Measurements from ENCODE around the gene EPC1. TPM values are rescaled to one million over a fixed set of nuclear protein-coding genes. Genes with fewer than 3 reads are reported as not detected.

EPC1 gene
- total and polyA plus RNA-seq, 2 donors (not counting 1 experiment from before 2014, with no cell fraction given): 22.7 to 28.1 TPM

GRCh38 chr10:32384171-32384570, 37.2 kb upstream of the EPC1 start:
- no peak overlapping the region for H2AFZ ChIP-seq (ENCODE audit: low read length)
- no peaks in the 10 kb centered on the region for H3K27me3 ChIP-seq (ENCODE audit: control insufficient read depth, insufficient read depth, low read length)
- H3K4me3 ChIP-seq (replicated peaks in 1 of 4; ENCODE audit: control extremely low read depth in 1 of 4, insufficient read depth in 1 of 4, low read depth in 3 of 4, low read length in 4 of 4): no peak overlapping the region
- H4K20me1 ChIP-seq (ENCODE audit: control insufficient read depth, extremely low read depth, insufficient read depth, low read length): no peaks in the 10 kb centered on the region
- H3K27ac ChIP-seq (ENCODE audit: insufficient read depth, low read length): no peak overlapping the region
- no peak for DNase-seq (ENCODE audit: low read depth in 2 of 2)
- no peak overlapping the region for H3K9ac ChIP-seq (ENCODE audit: insufficient read depth, low read length)
- H3K4me1 ChIP-seq (ENCODE audit: control insufficient read depth, extremely low read depth, insufficient read depth, low read length): no peaks in the 10 kb centered on the region
- TF ChIP-seq CTCF (conservative IDR thresholded peaks at IDR 0.05 in 1 of 2, IDR thresholded peaks at IDR 0.05 in 1 of 2; ENCODE audit: low read depth in 1 of 2, low read length in 2 of 2): no peak
- no peak for TF ChIP-seq EZH2 (IDR thresholded peaks at IDR 0.05; ENCODE audit: low read length, missing control alignments)
- H3K9me3 ChIP-seq (ENCODE audit: control insufficient read depth, insufficient read depth, low read depth, low read length): no peaks in the 10 kb centered on the region
- no peak overlapping the region for H3K4me2 ChIP-seq (ENCODE audit: extremely low read depth, insufficient read depth, low read length)
- H3K79me2 ChIP-seq (ENCODE audit: control insufficient read depth, insufficient read depth, low read length): no peaks in the 10 kb centered on the region
- H3K36me3 ChIP-seq (ENCODE audit: control insufficient read depth, insufficient read depth, low read length): no peaks in the 10 kb centered on the region

GRCh38 chr10:32381165-32381564, 34.2 kb upstream of the EPC1 start:
- no peaks in the 10 kb centered on the region for H4K20me1 ChIP-seq (ENCODE audit: control insufficient read depth, extremely low read depth, insufficient read depth, low read length)
- no peak overlapping the region for H3K27ac ChIP-seq (ENCODE audit: insufficient read depth, low read length)
- no peak overlapping the region for H3K4me3 ChIP-seq (replicated peaks in 1 of 4; ENCODE audit: control extremely low read depth in 1 of 4, insufficient read depth in 1 of 4, low read depth in 3 of 4, low read length in 4 of 4)
- no peaks in the 10 kb centered on the region for H3K9me3 ChIP-seq (ENCODE audit: control insufficient read depth, insufficient read depth, low read depth, low read length)
- H3K4me1 ChIP-seq (ENCODE audit: control insufficient read depth, extremely low read depth, insufficient read depth, low read length): no peaks in the 10 kb centered on the region
- H3K79me2 ChIP-seq (ENCODE audit: control insufficient read depth, insufficient read depth, low read length): peaks cover 20% of the 10 kb centered on the region
- H3K9ac ChIP-seq (ENCODE audit: insufficient read depth, low read length): no peak overlapping the region
- no peaks in the 10 kb centered on the region for H3K27me3 ChIP-seq (ENCODE audit: control insufficient read depth, insufficient read depth, low read length)
- no peaks in the 10 kb centered on the region for H3K36me3 ChIP-seq (ENCODE audit: control insufficient read depth, insufficient read depth, low read length)
- H3K4me2 ChIP-seq (ENCODE audit: extremely low read depth, insufficient read depth, low read length): no peak overlapping the region
- no peak for DNase-seq (ENCODE audit: low read depth in 2 of 2)
- H2AFZ ChIP-seq (ENCODE audit: low read length): no peak overlapping the region
- no peak for TF ChIP-seq CTCF (conservative IDR thresholded peaks at IDR 0.05 in 1 of 2, IDR thresholded peaks at IDR 0.05 in 1 of 2; ENCODE audit: low read depth in 1 of 2, low read length in 2 of 2)
- TF ChIP-seq EZH2 (IDR thresholded peaks at IDR 0.05; ENCODE audit: low read length, missing control alignments): no peak

- H3K36me3 ChIP-seq (ENCODE audit: control insufficient read depth, insufficient read depth, low read length): no peaks in the 10 kb centered on the region
- H3K9me3 ChIP-seq (ENCODE audit: control insufficient read depth, insufficient read depth, low read depth, low read length): no peaks in the 10 kb centered on the region
- TF ChIP-seq EZH2 (IDR thresholded peaks at IDR 0.05; ENCODE audit: low read length, missing control alignments) (no peak), CTCF (conservative IDR thresholded peaks at IDR 0.05 in 1 of 2, IDR thresholded peaks at IDR 0.05 in 1 of 2; ENCODE audit: low read depth in 1 of 2, low read length in 2 of 2) (no peak)
- no peak for DNase-seq (ENCODE audit: low read depth in 2 of 2)
- H3K27me3 ChIP-seq (ENCODE audit: control insufficient read depth, insufficient read depth, low read length): no peaks in the 10 kb centered on the region
- peak overlapping the region; percentile 33 for H2AFZ ChIP-seq (ENCODE audit: low read length)
- no peak overlapping the region for H3K9ac ChIP-seq (ENCODE audit: insufficient read depth, low read length)
- H4K20me1 ChIP-seq (ENCODE audit: control insufficient read depth, extremely low read depth, insufficient read depth, low read length): no peaks in the 10 kb centered on the region
- H3K4me3 ChIP-seq (replicated peaks in 1 of 4; ENCODE audit: control extremely low read depth in 1 of 4, insufficient read depth in 1 of 4, low read depth in 3 of 4, low read length in 4 of 4): no peak overlapping the region
- H3K27ac ChIP-seq (ENCODE audit: insufficient read depth, low read length): no peak overlapping the region
- H3K4me1 ChIP-seq (ENCODE audit: control insufficient read depth, extremely low read depth, insufficient read depth, low read length): peaks cover 2% of the 10 kb centered on the region
- no peak overlapping the region for H3K4me2 ChIP-seq (ENCODE audit: extremely low read depth, insufficient read depth, low read length)
- H3K79me2 ChIP-seq (ENCODE audit: control insufficient read depth, insufficient read depth, low read length): peaks cover 28% of the 10 kb centered on the region
These were observed 33.1 kb upstream of the EPC1 start for GRCh38 chr10:32379950-32380551.
